H9 (cell line): ENCODE data around the gene ARAF. TPM values are rescaled to one million over a fixed set of nuclear protein-coding genes. Genes with fewer than 3 reads are reported as not detected.

Experiments used
- DNase-seq: peaks from one replicate; pipeline ENCODE4 v3.0.0-alpha.2; 2017
- H2AFZ ChIP-seq: one replicate; pipeline ENCODE4 v1.6.1; 2013; ENCODE audit warnings: mild to moderate bottlenecking, low read length, control low read depth, moderate library complexity
- H2AK5ac ChIP-seq: 2 replicates; pipeline ENCODE4 v1.6.1; 2013; ENCODE audit warnings: low read length, control low read depth, mixed read lengths; ENCODE audit not compliant: insufficient read length
- H2BK120ac ChIP-seq: one replicate; pipeline ENCODE4 v1.6.1; 2013; ENCODE audit warnings: low read depth, mild to moderate bottlenecking, low read length, control low read depth, inconsistent platforms; ENCODE audit not compliant: poor library complexity, severe bottlenecking
- H2BK12ac ChIP-seq: 2 replicates; pipeline ENCODE4 v1.6.1; 2013; ENCODE audit warnings: low read length, control low read depth, mixed read lengths, low read depth; ENCODE audit not compliant: insufficient read length
- H2BK15ac ChIP-seq: 2 replicates; pipeline ENCODE4 v1.6.1; 2013; ENCODE audit warnings: low read depth, low read length, control low read depth
- H2BK20ac ChIP-seq: one replicate; pipeline ENCODE4 v1.6.1; 2013; ENCODE audit warnings: low read depth, mild to moderate bottlenecking, low read length, control low read depth, inconsistent platforms; ENCODE audit not compliant: poor library complexity, severe bottlenecking
- H2BK5ac ChIP-seq: 2 replicates; pipeline ENCODE4 v1.6.1; 2013; ENCODE audit warnings: low read length, control low read depth, mixed read lengths; ENCODE audit not compliant: insufficient read length
- H3K14ac ChIP-seq: 2 replicates; pipeline ENCODE4 v1.6.1; 2013; ENCODE audit warnings: low read length, control low read depth; ENCODE audit not compliant: insufficient read depth
- H3K18ac ChIP-seq: 2 replicates; pipeline ENCODE4 v1.6.1; 2013; ENCODE audit warnings: low read depth, mild to moderate bottlenecking, mixed read lengths, low read length, control low read depth; ENCODE audit not compliant: insufficient read length
- H3K23ac ChIP-seq: 2 replicates; pipeline ENCODE4 v1.6.1; 2013; ENCODE audit warnings: low read length, control low read depth, mixed read lengths, low read depth; ENCODE audit not compliant: insufficient read length
- H3K23me2 ChIP-seq: 2 replicates; pipeline ENCODE4 v1.6.1; 2013; ENCODE audit warnings: low read depth, mild to moderate bottlenecking, mixed read lengths, low read length, control low read depth; ENCODE audit not compliant: insufficient read length, poor library complexity, severe bottlenecking
- H3K27ac ChIP-seq: 2 replicates; pipeline ENCODE4 v1.5.1; 2013; ENCODE audit warnings: low read length, control low read depth, mixed read lengths, low read depth; ENCODE audit not compliant: insufficient read length
- H3K27me3 ChIP-seq: 2 replicates; pipeline ENCODE4 v1.6.1; 2013; ENCODE audit warnings: low read length, control low read depth, inconsistent platforms; ENCODE audit not compliant: insufficient read depth
- H3K4ac ChIP-seq: 2 replicates; pipeline ENCODE4 v1.6.1; 2013; ENCODE audit warnings: low read depth, mild to moderate bottlenecking, control low read depth, inconsistent platforms, low read length, moderate library complexity
- H3K4me1 ChIP-seq: 2 replicates; pipeline ENCODE4 v1.6.1; 2013; ENCODE audit warnings: low read length, control low read depth, inconsistent platforms; ENCODE audit not compliant: insufficient read depth
- H3K4me2 ChIP-seq: 2 replicates; pipeline ENCODE4 v1.6.1; 2013; ENCODE audit warnings: low read length, control low read depth, mixed read lengths; ENCODE audit not compliant: insufficient read length, insufficient read depth
- H3K56ac ChIP-seq: 2 replicates; pipeline ENCODE4 v1.6.1; 2013; ENCODE audit warnings: low read depth, mild to moderate bottlenecking, mixed read lengths, low read length, control low read depth; ENCODE audit not compliant: insufficient read length
- H3K79me1 ChIP-seq: 2 replicates; pipeline ENCODE4 v1.6.1; 2013; ENCODE audit warnings: low read depth, mild to moderate bottlenecking, moderate library complexity, low read length, control low read depth, inconsistent platforms; ENCODE audit not compliant: insufficient read depth, poor library complexity, severe bottlenecking
- H3K79me2 ChIP-seq: 2 replicates; pipeline ENCODE4 v1.6.1; 2013; ENCODE audit warnings: low read length, control low read depth, inconsistent platforms; ENCODE audit not compliant: insufficient read depth
- H3K9ac ChIP-seq: 2 replicates; pipeline ENCODE4 v1.6.1; 2013; ENCODE audit warnings: low read length, control low read depth, mixed read lengths; ENCODE audit not compliant: insufficient read length; ENCODE audit errors: extremely low read depth
- H3K9me3 ChIP-seq: one replicate; pipeline ENCODE4 v1.6.1; 2013; ENCODE audit warnings: low read depth, low read length, inconsistent platforms; ENCODE audit not compliant: control insufficient read depth
- H3T11ph ChIP-seq: one replicate; pipeline ENCODE4 v1.6.1; 2013; ENCODE audit warnings: mild to moderate bottlenecking, low read length, control low read depth, inconsistent platforms
- H4K20me1 ChIP-seq: one replicate; pipeline ENCODE4 v1.6.1; 2013; ENCODE audit not compliant: control insufficient read depth, insufficient read length, insufficient read depth
- H4K5ac ChIP-seq: 2 replicates; pipeline ENCODE4 v1.6.1; 2013; ENCODE audit warnings: low read depth, mild to moderate bottlenecking, mixed read lengths, low read length, control low read depth; ENCODE audit not compliant: insufficient read length
- H4K8ac ChIP-seq: replicated peaks from 2 replicates; pipeline ENCODE4 v1.6.1; 2013; ENCODE audit warnings: low read length, control low read depth, mixed read lengths, low read depth; ENCODE audit not compliant: insufficient read length
- H4K91ac ChIP-seq: 2 replicates; pipeline ENCODE4 v1.6.1; 2013; ENCODE audit warnings: low read depth, mild to moderate bottlenecking, moderate library complexity, mixed read lengths, low read length, control low read depth; ENCODE audit not compliant: insufficient read length
- H3K27ac Mint-ChIP-seq, 3 experiments: 2 replicates in 2 of 3; 3 replicates in 1 of 3; pipeline ENCODE4 v1.8.0; 2020 to 2021; ENCODE audit warnings: mixed read lengths in 3 of 3, mild to moderate bottlenecking in 1 of 3, moderate library complexity in 1 of 3
- H3K27me3 Mint-ChIP-seq: 2 replicates; pipeline ENCODE4 v1.8.0; 2021; ENCODE audit warnings: low read depth, mild to moderate bottlenecking, moderate library complexity, mixed read lengths
- H3K36me3 Mint-ChIP-seq, 3 experiments: 2 replicates in 2 of 3; 3 replicates in 1 of 3; pipeline ENCODE4 v1.8.0; 2020 to 2021; ENCODE audit warnings: low read depth in 3 of 3, mixed read lengths in 3 of 3; ENCODE audit not compliant: insufficient read depth in 1 of 3
- H3K4me1 Mint-ChIP-seq, 2 experiments: 2 replicates each; pipeline ENCODE4 v1.8.0; 2020; ENCODE audit warnings: mixed read lengths in 2 of 2
- H3K4me3 Mint-ChIP-seq, 2 experiments: 2 replicates in 1 of 2; 3 replicates in 1 of 2; pipeline ENCODE4 v1.8.0; 2020 to 2021; ENCODE audit warnings: mild to moderate bottlenecking in 2 of 2, mixed read lengths in 2 of 2, moderate library complexity in 1 of 2
- H3K9me3 Mint-ChIP-seq, 2 experiments: 2 replicates in 1 of 2; 3 replicates in 1 of 2; pipeline ENCODE4 v1.8.0; 2020; ENCODE audit warnings: mild to moderate bottlenecking in 2 of 2, mixed read lengths in 2 of 2, moderate library complexity in 1 of 2
- WGBS: extraction: QIAGEN DNeasy Blood & Tissue Kit; methylation state at CpG from one replicate; pipeline ENCODE4 v1.1.7; 2013; ENCODE audit warnings: missing lambda C conversion rate, low lambda C conversion rate, mixed read lengths; ENCODE audit not compliant: insufficient read length; ENCODE audit errors: extremely low coverage; 5-methylcytosine and 5-hydroxymethylcytosine counted together
- total RNA-seq: library from RNA; stranded (reverse); gene quantifications from 2 replicates; pipeline ENCODE4 v1.2.1, GENCODE V29; 2021
- TF ChIP-seq, protein P1 (sequence below): fragments of 200-600 bp; sonication (generic); conservative IDR thresholded peaks from 3 replicates; pipeline ENCODE4 v1.8.0; 2021; ENCODE audit warnings: antibody characterized with exemption, mild to moderate bottlenecking

ARAF gene
- total RNA-seq, 1 experiment from 2014 or later: 48.1 TPM

GRCh38 chrX:47564438-47565085, 3.6 kb downstream of the ARAF start:
- Histone ChIP-seq H3K27me3 (no peaks in the 10 kb centered on the region), H3T11ph (no peak overlapping the region), H3K14ac (no peak overlapping the region), H2BK12ac (no peak overlapping the region), H2BK20ac (no peak overlapping the region), H2BK120ac (no peak overlapping the region), H3K18ac (no peak overlapping the region), H4K20me1 (no peaks in the 10 kb centered on the region), H3K9ac (no peak overlapping the region), H3K79me1 (no peaks in the 10 kb centered on the region), H2AFZ (no peak overlapping the region), H3K4me1 (no peaks in the 10 kb centered on the region), H2AK5ac (no peak overlapping the region), H3K79me2 (no peaks in the 10 kb centered on the region), H3K4me2 (no peak overlapping the region), H2BK15ac (no peak overlapping the region), H3K23ac (no peak overlapping the region), H4K5ac (no peak overlapping the region), H4K91ac (no peak overlapping the region), H4K8ac (no peak overlapping the region), H3K4ac (no peak overlapping the region), H3K23me2 (no peaks in the 10 kb centered on the region), H2BK5ac (no peak overlapping the region), H3K9me3 (peaks cover 29% of the 10 kb centered on the region), H3K56ac (no peak overlapping the region), H3K27ac (no peak overlapping the region)
- Mint-ChIP-seq H3K36me3 (peaks cover 41 to 63% (median 62%) of the 10 kb centered on the region in 3 experiments), H3K4me3 (no peak overlapping the region), H3K27me3 (no peaks in the 10 kb centered on the region), H3K9me3 (peaks cover 75 to 87% of the 10 kb centered on the region in 2 experiments), H3K4me1 (peaks cover 10 to 17% of the 10 kb centered on the region in 2 experiments), H3K27ac (no peak overlapping the region)
- WGBS: no CpG with 5 or more reads among the region's 12 CpGs
- no peak for DNase-seq
- TF ChIP-seq, protein P1, sequence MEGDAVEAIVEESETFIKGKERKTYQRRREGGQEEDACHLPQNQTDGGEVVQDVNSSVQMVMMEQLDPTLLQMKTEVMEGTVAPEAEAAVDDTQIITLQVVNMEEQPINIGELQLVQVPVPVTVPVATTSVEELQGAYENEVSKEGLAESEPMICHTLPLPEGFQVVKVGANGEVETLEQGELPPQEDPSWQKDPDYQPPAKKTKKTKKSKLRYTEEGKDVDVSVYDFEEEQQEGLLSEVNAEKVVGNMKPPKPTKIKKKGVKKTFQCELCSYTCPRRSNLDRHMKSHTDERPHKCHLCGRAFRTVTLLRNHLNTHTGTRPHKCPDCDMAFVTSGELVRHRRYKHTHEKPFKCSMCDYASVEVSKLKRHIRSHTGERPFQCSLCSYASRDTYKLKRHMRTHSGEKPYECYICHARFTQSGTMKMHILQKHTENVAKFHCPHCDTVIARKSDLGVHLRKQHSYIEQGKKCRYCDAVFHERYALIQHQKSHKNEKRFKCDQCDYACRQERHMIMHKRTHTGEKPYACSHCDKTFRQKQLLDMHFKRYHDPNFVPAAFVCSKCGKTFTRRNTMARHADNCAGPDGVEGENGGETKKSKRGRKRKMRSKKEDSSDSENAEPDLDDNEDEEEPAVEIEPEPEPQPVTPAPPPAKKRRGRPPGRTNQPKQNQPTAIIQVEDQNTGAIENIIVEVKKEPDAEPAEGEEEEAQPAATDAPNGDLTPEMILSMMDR: no peak
